SIG-M5 (cell line): ENCODE results near the gene SHE.

ENCODE experiments used
- DNase-seq: peaks from one replicate; lab custom pipeline; 2025; lab: John Stamatoyannopoulos, UW

SHE gene

DNA sequence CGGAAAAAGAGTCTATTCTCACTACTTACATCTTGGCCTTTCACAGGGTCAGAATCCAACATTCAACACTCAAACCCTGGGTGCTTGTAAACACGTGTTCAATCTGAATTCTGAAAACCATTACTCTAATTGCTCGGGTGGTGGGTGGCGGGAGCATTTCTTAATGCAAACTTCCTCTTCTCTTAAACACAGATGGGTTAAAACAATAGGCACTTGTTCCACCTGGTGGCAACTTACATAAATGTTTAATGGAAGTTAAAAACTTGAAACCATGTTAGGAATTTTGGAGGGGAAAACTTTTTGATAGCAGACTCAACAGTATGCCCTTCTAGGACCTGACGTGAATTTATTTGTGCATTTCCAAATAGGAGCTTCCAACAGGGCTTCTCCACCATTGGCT, 23.6 kb downstream of the SHE start:
- DNase-seq = peak; percentile 47

GRCh38 chr1:154478013-154478412, 24.2 kb downstream of the SHE start:
- no peak for DNase-seq

DNA sequence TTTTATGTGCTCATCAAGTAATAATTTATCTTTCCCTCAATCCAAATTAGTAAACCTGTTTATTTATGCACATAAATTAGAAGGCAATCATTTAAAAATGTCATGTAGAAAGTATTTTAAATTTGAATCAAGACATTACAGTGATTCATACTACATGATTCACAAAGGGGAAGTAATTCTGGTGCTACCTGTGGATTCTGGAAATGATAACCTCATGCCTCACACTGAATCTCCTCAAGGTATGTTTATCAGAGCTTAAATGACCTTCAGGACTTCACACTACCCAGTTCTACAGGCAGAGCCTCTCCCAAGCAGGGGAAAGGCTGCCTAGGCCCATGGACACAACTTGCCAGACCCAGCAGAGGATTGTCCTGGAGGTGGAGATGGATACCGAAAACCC, 25.4 kb downstream of the SHE start:
- no peak for DNase-seq

DNA sequence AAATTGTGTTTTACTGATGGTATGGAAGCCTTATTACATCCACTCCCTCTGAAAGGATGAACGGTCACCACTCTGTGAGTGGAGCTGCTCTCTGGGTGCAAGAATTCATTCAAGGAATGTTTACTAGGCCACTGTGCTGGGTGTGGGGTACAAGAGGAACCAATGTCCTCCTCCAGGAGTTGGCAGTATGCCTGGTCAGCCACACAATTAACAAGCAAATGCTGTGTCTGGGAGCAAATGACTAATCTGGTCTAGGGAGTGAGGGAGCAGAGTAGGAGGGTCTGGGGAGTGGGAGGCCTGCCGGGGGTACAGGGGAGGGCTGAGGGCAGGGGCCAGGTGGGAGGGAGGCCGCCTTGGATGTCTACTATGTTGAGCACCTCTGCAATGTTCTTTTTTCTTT, 27.4 kb downstream of the SHE start:
- no peak for DNase-seq

DNA sequence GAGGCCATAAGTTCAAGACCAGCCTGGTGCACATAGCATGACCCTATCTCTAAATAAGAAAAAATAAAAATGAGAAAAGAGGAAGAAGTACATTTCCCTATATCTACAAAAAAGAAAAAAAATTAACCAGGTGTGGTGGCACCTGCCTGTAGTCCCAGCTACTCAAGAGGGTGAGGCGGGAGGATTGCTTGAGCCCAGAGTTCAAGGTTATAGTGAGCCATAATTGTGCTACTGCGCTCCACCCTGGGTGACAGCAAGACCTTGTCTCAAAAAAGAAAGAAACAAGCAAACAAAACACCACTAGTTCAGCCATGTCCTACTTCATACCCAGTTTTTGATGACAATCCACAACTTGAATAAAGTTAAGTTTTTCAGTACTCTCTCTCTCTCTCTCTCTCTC, 30.9 kb downstream of the SHE start:
- DNase-seq = no peak

- no peak for DNase-seq
Observed at GRCh38 chr1:154469844-154470560, 32.2 kb downstream of the SHE start.

GRCh38 chr1:154468535-154469250, 33.5 kb downstream of the SHE start:
- no peak for DNase-seq

DNA sequence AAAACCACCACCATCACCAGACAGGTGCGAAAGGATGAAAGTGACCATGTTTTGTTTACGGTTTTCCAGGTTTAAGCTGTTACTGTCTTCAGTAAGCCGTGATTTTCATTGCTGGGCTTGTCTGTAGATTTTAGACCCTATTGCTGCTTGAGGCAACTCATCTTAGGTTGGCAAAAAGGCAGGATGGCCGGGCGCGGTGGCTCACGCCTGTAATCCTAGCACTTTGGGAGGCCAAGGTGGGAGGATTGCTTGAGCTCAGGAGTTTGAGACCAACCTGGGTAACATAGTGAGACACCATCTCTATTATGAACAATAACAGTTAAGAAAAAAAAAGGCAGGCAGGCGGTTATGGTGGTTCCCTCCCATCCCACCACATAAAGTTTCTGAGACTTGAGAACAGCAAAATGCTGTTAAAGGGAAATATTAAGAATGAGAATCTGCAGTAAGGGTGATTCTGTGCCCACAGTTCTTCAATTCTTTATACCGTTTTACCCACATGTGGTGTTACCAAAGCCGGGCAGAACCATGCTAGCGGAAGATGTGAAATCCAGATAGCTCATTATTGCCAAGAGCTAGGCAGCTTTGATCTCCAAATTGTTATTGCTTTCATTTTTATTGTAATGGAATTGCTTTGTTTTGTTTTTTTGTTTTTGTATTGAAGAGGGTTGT, 34.6 kb downstream of the SHE start:
- no peak for DNase-seq

DNA sequence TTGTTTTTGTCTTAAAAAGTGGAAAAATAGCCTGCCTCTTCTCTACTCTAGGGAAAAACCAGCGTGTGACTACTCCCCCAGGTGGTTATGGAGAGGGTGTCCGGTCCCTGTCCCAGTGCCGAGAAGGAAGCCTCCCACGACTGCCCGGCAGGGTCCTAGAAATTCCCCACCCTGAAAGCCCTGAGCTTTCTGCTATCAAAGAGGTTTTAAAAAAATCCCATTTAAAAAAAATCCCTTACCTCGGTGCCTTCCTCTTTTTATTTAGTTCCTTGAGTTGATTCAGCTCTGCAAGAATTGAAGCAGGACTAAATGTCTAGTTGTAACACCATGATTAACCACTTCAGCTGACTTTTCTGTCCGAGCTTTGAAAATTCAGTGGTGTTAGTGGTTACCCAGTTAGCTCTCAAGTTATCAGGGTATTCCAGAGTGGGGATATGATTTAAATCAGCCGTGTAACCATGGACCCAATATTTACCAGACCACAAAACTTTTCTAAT, 35.2 kb downstream of the SHE start:
- DNase-seq = no peak

- no peak for DNase-seq
Observed at GRCh38 chr1:154466206-154466605, 36.0 kb downstream of the SHE start.

DNA sequence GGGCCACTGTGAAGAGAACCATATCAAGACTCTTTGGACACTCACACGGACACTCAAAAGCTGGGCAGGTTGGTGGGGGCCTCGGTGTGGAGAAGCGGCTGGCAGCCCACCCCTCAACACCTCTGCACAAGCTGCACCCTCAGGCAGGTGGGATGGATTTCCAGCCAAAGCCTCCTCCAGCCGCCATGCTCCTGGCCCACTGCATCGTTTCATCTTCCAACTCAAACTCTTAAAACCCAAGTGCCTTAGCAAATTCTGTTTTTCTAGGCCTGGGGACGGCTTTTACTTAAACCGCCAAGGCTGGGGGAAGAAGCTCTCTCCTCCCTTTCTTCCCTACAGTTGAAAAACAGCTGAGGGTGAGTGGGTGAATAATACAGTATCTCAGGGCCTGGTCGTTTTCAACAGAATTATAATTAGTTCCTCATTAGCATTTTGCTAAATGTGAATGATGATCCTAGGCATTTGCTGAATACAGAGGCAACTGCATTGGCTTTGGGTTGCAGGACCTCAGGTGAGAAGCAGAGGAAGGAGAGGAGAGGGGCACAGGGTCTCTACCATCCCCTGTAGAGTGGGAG, 36.5 kb downstream of the SHE start:
- DNase-seq = no peak

GRCh38 chr1:154463512-154463990, 38.7 kb downstream of the SHE start:
- DNase-seq = no peak

DNA sequence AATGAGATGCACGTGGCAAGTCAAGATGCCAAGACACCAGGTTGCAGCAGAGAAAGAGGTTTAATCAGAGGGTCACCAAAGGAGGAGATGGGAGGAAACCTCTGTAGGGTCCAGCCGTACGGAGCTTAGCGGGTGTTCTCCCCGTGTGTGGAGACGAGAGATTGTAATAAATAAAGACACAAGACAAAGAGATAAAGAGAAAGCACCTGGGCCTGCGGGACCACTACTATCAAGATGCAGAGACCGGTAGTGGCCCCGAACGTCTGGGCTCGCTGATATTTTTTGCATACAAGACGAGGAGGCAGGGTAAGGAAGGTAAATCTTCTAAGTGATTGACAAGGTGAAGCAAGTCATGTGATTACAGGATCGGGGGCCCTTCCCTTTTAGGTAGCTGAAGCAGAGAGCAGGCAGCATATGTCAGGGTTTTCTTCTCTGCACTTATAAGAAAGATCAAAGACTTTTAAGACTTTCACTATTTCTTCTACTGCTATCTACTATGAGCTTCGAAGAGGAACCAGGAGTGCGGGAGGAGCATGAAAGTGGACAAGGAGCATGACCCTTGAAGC, 41.4 kb downstream of the SHE start:
- DNase-seq = no peak

DNA sequence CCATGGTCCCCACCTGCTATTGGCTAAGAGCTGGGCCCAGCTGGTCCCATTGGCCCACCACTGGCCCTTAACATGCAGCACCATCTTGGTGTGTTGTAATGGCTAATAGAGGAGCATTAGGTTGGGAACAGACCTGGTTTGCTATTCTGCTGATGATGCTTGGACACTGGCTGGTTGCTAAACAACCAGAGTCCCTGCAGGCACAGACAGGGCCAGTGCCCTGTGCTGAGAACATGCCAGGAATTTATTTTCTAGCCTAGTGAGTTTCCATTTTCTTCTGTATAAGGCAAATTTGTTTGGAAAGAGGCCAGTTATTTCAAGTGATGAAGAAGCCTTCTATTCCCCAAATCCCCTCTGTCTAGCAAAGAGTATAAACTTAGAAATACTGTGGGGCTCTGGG, 43.1 kb downstream of the SHE start:
- no peak for DNase-seq

DNA sequence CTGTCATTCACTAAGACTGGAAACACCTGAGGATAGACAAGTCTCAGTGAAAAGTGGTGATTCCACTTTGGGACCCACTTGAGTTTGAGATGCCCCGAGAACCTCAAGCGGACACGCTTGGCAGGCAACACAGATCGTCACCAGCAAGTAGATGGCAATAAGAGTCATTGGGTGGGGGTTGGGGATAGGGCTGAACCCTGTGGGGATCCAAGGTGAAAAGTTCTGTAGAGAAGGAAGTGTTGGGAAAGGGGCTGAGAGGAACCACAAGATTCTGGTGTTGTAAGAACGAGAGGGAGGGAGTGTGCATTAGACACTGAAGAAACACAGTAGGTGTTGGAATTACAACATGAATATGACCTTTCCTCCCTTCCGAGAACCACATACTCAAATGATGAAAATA, 45.6 kb downstream of the SHE start:
- no peak for DNase-seq

GRCh38 chr1:154454386-154455120, 47.7 kb downstream of the SHE start:
- no peak for DNase-seq

DNA sequence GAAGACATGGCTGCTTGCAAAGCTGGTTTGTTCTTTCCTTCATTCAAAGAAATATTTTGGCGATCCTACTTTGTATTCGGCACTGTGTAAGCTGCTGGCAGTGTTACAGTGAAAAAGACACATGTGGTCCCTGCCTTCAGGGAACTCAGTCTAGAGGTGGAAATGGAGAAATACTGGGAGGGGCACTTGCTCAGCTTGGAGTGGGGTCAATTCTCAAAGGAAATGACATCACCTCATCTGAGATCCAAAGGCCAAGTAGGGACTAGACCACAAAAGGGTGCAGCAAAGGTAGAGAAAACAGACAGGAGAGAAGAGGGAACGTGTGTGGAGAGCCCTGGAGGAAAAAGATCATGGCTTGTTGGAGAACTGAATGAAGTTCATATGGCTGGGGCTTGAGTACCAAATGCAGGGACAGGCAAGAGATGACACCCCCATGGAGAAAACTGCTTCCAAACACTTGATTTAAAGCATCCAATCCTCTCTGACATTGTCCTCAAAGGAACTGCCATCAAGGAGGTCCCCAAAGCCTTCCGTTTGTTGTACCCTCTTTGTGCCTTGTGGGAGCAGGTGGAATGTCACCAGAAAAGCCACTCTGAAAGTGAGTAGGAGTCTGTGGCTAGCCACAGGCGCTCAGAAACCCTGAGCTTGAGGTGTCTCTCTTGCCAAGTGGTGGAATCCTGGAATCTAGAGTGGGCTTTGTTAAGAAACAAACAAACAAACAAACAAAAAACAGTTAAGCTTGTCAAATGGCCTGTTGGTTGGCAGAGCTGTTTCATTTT, 48.4 kb downstream of the SHE start:
- DNase-seq = no peak

GRCh38 chr1:154453161-154453560, 49.1 kb downstream of the SHE start:
- no peak for DNase-seq

DNA sequence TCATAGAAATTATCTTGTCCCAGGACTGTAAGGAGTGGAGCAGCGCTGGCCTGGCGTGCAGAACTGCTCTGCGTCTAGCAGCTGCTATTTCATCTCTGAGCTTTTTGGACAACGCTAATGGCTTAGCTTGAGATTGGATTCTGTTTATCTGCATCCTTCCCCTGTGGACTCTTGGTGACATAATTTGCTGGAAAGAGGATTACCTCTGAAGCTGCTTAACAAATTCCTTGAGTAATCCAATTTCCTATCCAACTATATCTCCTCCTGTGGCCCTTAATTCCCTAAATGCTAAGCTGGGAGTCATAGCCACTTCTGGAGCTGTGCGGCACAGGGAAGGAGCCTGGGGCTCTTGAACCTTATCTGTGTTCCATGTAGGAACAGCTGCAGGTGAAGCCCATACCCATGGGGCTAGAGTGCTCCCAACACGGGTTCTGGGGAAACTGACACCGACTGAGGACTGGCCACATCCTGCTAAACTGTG, 53.8 kb downstream of the SHE start:
- no peak for DNase-seq

DNA sequence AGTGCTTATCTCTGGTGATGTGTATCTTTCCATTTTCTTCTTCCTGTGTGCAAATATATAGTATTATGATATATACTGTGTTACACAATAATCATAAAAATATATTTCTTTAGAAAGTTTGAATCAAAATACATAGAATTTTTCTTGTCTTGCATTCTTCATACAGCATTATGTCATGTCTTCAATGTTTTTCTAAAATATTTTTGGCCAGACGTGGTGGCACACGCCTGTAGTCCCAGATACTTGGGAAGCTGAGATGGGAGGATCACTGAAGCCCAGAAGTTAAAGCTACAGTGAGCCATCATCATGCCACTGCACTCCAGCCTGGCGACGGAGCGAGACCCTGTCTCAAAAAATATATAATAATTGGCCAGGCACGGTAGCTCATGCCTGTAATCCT, 55.4 kb downstream of the SHE start:
- no peak for DNase-seq

DNA sequence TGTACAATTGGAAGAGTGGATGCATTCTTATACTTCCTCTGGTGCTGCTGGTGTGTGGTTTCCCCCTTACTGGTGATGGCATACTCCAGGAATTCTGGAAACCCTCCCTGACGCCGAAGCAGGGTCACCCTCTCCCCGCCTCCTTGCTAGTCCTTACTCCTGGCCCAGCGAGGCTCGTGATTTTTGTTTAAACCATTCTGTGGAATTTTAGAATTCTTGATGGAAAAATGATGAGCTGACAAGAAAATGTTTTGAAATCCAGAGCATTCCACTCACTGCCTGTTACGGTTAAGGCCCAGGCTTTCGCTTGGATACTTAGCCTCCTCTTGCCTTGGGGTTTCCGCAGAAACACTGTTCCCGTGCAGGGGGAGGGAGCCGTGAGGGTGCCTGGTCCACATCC, 55.9 kb downstream of the SHE start:
- no peak for DNase-seq
